ENCODE results near the gene STK32C.

DNA sequence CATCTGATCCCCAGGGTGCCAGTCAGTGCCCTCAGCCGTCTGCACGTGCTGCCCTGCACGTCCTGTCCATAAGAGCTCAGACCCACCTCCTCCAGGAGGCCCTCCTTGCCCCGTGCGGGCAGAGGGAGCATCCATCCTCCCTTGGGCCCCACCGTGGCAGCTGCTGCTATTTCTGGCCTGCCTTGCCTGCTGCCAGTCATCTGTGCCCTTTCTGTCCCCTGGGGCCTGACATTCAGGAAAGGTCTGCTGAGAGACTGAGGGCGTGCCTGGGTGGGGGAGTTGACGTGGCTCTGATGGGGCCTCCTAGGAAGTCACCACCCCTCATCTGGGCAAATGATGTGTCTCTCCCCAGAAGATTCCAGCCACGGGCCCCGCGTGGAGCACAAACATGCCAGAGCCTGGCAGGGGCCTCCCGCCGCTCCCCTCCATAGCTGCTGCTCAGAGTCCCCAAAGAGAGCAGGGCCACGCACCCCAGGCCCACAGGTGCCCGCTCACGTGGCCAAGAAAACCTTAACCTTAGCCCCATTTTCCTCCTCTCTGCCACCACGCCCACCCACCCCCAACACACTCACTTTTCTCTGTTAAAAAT is 99.2 kb downstream of the STK32C start:
- TF ChIP-seq EP300 (IDR thresholded peaks at IDR 0.05; ENCODE audit: borderline replicate concordance in 1 of 2, control insufficient read depth in 1 of 2, low read depth in 2 of 2, low read length in 2 of 2) (no peak), EZH2 (IDR thresholded peaks at IDR 0.05; ENCODE audit: borderline replicate concordance, control insufficient read depth, low read depth, low read length) (no peak), KDM1A (IDR thresholded peaks at IDR 0.05; ENCODE audit: borderline replicate concordance) (no peak), POU2F2 (IDR thresholded peaks at IDR 0.05; ENCODE audit: borderline replicate concordance, low read depth, low read length) (no peak), BHLHE40 (IDR thresholded peaks at IDR 0.05; ENCODE audit: borderline replicate concordance in 1 of 2, low read depth in 2 of 2, low read length in 1 of 2) (no peak), CTCF (IDR thresholded peaks at IDR 0.05 in 2 of 3, conservative IDR thresholded peaks at IDR 0.05 in 1 of 3; ENCODE audit: control insufficient read depth in 2 of 3, extremely low read depth in 1 of 3, insufficient read depth in 1 of 3, low read depth in 3 of 3, low read length in 3 of 3) (no peak), POLR2A (IDR thresholded peaks at IDR 0.05; ENCODE audit: low read depth, low read length) (no peak), ZNF24 (IDR thresholded peaks at IDR 0.05) (no peak), EGR1 (IDR thresholded peaks at IDR 0.05; ENCODE audit: borderline replicate concordance in 1 of 2, low read depth in 2 of 2, low read length in 2 of 2) (no peak), MAX (IDR thresholded peaks at IDR 0.05; ENCODE audit: low read depth, low read length) (no peak)
- TF ChIP-seq, protein P1, sequence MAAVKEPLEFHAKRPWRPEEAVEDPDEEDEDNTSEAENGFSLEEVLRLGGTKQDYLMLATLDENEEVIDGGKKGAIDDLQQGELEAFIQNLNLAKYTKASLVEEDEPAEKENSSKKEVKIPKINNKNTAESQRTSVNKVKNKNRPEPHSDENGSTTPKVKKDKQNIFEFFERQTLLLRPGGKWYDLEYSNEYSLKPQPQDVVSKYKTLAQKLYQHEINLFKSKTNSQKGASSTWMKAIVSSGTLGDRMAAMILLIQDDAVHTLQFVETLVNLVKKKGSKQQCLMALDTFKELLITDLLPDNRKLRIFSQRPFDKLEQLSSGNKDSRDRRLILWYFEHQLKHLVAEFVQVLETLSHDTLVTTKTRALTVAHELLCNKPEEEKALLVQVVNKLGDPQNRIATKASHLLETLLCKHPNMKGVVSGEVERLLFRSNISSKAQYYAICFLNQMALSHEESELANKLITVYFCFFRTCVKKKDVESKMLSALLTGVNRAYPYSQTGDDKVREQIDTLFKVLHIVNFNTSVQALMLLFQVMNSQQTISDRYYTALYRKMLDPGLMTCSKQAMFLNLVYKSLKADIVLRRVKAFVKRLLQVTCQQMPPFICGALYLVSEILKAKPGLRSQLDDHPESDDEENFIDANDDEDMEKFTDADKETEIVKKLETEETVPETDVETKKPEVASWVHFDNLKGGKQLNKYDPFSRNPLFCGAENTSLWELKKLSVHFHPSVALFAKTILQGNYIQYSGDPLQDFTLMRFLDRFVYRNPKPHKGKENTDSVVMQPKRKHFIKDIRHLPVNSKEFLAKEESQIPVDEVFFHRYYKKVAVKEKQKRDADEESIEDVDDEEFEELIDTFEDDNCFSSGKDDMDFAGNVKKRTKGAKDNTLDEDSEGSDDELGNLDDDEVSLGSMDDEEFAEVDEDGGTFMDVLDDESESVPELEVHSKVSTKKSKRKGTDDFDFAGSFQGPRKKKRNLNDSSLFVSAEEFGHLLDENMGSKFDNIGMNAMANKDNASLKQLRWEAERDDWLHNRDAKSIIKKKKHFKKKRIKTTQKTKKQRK (IDR thresholded peaks at IDR 0.05; ENCODE audit: low read depth, low read length), result no peak

Measured in GM12878 (cell line).